Osteoblast (primary cell): ENCODE measurements around the gene GRK1. TPM values are rescaled to one million over a fixed set of nuclear protein-coding genes. Genes with fewer than 3 reads are reported as not detected.
A peak's percentile ranks its signal among the peaks of the same experiment; 100 is the strongest.

Experiments used
- DNase-seq: peaks from one replicate; pipeline ENCODE4 v3.0.0; 2011; ENCODE audit warnings: low spot score, mixed read lengths; ENCODE audit not compliant: insufficient read length; ENCODE audit errors: missing footprints
- H2AFZ ChIP-seq: 2 replicates; pipeline ENCODE4 v1.6.0; 2011; ENCODE audit warnings: mild to moderate bottlenecking, low read length
- H3K27ac ChIP-seq: 2 replicates; pipeline ENCODE4 v1.5.1; 2011; ENCODE audit warnings: mild to moderate bottlenecking, low read depth, low read length, moderate library complexity
- H3K27me3 ChIP-seq: 2 replicates; pipeline ENCODE4 v1.6.0; 2012; ENCODE audit warnings: mild to moderate bottlenecking, control low read depth, inconsistent platforms, low read length, moderate library complexity; ENCODE audit not compliant: insufficient read depth
- H3K36me3 ChIP-seq: 2 replicates; pipeline ENCODE4 v1.5.1; 2011; ENCODE audit warnings: mild to moderate bottlenecking, low read length, control low read depth, moderate library complexity; ENCODE audit not compliant: insufficient read depth
- H3K4me1 ChIP-seq: 2 replicates; pipeline ENCODE4 v1.5.1; 2011; ENCODE audit warnings: mild to moderate bottlenecking, low read length, control low read depth, moderate library complexity; ENCODE audit not compliant: insufficient read depth
- H3K4me2 ChIP-seq: 2 replicates; pipeline ENCODE4 v1.6.0; 2011; ENCODE audit warnings: mild to moderate bottlenecking, low read length; ENCODE audit not compliant: insufficient read depth
- H3K4me3 ChIP-seq: fragments of 200-600 bp; sonication (generic); 3 replicates; pipeline ENCODE4 v1.5.1; 2012; ENCODE audit warnings: mild to moderate bottlenecking, low read length, inconsistent platforms; ENCODE audit not compliant: insufficient read depth
- H3K79me2 ChIP-seq: 2 replicates; pipeline ENCODE4 v1.6.0; 2012; ENCODE audit warnings: mild to moderate bottlenecking, low read length, control low read depth, inconsistent platforms; ENCODE audit not compliant: insufficient read depth
- H3K9me3 ChIP-seq: 2 replicates; pipeline ENCODE4 v1.5.1; 2011; ENCODE audit warnings: low read depth, low read length, control low read depth
- H4K20me1 ChIP-seq: 2 replicates; pipeline ENCODE4 v1.6.0; 2012; ENCODE audit warnings: mild to moderate bottlenecking, low read length, control low read depth; ENCODE audit not compliant: insufficient read depth
- total RNA-seq: library from RNA; depleted of rRNA; stranded (reverse); fragments of >200 nt; gene quantifications from 2 replicates; pipeline ENCODE4 v1.2.3, GENCODE V29; 2012
- TF ChIP-seq, protein P1 (sequence below): IDR thresholded peaks from 2 replicates; pipeline ENCODE4 v1.5.1; 2011; ENCODE audit warnings: mild to moderate bottlenecking, low read depth, low read length, moderate library complexity; ENCODE audit errors: extremely low read depth

GRK1 gene
- total RNA-seq, 1 donor, result not detected

DNA sequence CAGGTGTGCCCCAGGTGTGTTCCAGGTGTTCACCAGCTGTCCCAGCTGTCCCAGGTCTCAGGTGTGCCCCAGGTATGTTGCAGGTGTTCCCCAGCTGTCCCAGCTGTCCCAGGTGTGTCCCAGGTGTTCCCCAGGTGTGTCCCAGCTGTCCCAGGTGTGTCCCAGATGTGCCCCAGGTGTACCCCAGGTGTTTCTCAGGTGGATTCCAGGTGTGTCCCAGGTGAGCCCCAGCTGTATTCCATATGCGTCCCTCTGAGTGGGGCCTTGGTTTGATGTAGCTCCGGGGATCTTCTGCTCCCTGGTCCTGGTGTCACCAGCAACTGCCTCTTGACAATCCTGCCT, 719 bp upstream of the GRK1 start:
- Histone ChIP-seq H3K4me1 (no peaks in the 10 kb centered on the region), H4K20me1 (no peaks in the 10 kb centered on the region), H3K4me2 (no peak overlapping the region), H3K79me2 (no peaks in the 10 kb centered on the region), H3K9me3 (no peaks in the 10 kb centered on the region), H2AFZ (no peak overlapping the region), H3K27me3 (peaks cover 17% of the 10 kb centered on the region), H3K27ac (no peak overlapping the region), H3K36me3 (no peaks in the 10 kb centered on the region), H3K4me3 (no peak overlapping the region)
- TF ChIP-seq, protein P1, sequence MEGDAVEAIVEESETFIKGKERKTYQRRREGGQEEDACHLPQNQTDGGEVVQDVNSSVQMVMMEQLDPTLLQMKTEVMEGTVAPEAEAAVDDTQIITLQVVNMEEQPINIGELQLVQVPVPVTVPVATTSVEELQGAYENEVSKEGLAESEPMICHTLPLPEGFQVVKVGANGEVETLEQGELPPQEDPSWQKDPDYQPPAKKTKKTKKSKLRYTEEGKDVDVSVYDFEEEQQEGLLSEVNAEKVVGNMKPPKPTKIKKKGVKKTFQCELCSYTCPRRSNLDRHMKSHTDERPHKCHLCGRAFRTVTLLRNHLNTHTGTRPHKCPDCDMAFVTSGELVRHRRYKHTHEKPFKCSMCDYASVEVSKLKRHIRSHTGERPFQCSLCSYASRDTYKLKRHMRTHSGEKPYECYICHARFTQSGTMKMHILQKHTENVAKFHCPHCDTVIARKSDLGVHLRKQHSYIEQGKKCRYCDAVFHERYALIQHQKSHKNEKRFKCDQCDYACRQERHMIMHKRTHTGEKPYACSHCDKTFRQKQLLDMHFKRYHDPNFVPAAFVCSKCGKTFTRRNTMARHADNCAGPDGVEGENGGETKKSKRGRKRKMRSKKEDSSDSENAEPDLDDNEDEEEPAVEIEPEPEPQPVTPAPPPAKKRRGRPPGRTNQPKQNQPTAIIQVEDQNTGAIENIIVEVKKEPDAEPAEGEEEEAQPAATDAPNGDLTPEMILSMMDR, result no peak
- peak; percentile 45 for DNase-seq

DNA sequence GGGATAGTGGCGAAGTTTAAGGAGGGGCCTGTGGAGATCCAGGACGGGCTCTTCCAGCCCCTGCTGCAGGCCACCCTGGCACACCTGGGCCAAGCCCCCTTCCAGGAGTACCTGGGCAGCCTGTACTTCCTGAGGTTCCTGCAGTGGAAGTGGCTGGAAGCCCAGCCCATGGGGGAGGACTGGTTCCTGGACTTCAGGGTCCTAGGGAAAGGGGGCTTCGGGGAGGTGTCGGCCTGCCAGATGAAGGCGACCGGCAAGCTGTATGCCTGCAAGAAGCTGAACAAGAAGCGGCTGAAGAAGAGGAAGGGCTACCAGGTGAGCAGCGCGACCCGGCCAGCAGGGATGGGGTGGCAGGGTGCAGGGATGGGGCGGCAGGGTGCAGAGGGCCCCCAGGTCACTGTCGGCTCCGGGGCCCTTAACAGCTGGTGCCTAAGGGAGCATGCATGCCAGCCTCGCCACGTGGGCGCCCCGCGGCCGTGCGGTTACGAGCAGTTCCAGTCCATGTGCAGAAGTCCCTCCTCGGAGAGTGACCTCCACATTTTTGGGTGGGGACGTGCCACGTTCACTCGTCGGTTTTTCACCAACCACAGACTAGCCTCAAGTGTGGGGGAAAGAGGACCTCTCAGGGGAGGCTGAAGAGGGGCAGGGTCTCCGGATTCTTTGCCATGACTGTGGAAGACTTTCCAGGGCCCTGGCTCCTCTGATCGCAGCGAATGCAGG, 912 bp downstream of the GRK1 start:
- Histone ChIP-seq H3K4me1 (no peaks in the 10 kb centered on the region), H3K79me2 (no peaks in the 10 kb centered on the region), H4K20me1 (no peaks in the 10 kb centered on the region), H3K27ac (no peak overlapping the region), H3K4me2 (no peak overlapping the region), H2AFZ (no peak overlapping the region), H3K27me3 (peaks cover 8% of the 10 kb centered on the region), H3K36me3 (no peaks in the 10 kb centered on the region), H3K4me3 (no peak overlapping the region), H3K9me3 (no peaks in the 10 kb centered on the region)
- TF ChIP-seq, protein P1, result no peak
- peak; percentile 71 for DNase-seq

DNA sequence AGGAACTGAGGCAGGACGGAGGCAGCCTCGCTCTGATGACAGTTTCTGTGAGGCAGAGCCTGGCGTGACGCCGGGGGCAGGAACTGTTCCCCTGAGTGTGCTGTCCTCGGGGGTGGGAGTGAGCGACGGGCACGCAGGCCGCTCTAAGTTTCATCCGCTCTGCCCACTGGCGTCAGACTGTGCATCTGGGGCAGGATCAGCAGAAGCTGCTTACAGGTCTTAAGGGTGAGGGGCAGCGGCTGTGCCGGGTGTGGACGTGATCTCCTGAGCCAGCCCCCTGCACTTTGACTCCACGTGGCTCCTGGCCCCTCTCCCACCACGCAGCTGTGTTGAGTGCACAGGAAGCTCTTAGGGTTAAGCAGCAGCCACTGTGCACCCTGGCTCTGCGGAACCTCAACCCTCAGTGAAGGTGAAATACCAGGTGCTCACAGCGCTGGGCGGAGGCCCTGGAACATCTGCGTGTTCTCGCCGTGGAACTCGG, 1.5 kb downstream of the GRK1 start:
- Histone ChIP-seq H3K4me1 (no peaks in the 10 kb centered on the region), H3K4me2 (no peak overlapping the region), H3K27ac (no peak overlapping the region), H3K9me3 (no peaks in the 10 kb centered on the region), H3K4me3 (no peak overlapping the region), H3K27me3 (peaks cover 8% of the 10 kb centered on the region), H3K79me2 (no peaks in the 10 kb centered on the region), H2AFZ (no peak overlapping the region), H3K36me3 (no peaks in the 10 kb centered on the region), H4K20me1 (no peaks in the 10 kb centered on the region)
- DNase-seq, result peak; percentile 43
- TF ChIP-seq, protein P1, result no peak

DNA sequence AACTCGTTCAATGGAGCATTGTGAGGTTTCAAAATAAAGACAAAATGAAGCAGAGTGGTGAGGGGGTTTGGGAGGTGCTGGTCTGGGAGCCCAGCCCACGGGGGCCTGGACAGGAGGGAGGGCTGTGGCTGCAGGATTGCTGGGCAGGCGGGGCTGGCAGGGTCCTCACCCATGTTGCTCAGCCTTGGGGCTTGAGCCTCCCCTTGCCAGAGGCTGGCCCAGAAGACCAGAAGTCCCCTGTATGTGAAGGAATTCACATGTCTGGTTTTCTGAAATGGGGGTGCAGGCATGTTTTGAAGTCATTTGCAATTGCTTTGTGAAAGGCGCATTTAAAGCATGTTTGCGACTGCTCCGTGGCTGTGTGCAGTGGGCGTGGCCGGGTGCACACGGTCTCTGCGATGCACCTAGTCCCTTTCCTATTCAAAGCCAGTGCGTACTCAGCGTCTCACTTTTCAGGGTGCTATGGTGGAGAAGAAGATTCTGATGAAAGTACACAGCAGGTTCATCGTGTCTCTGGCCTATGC, 2.3 kb downstream of the GRK1 start:
- Histone ChIP-seq H4K20me1 (no peaks in the 10 kb centered on the region), H3K79me2 (no peaks in the 10 kb centered on the region)
- peak; percentile 78 for DNase-seq

More for the DNA sequence above, 2.3 kb downstream of the GRK1 start:
- Histone ChIP-seq H3K4me3 (no peak overlapping the region), H2AFZ (no peak overlapping the region), H3K36me3 (no peaks in the 10 kb centered on the region), H3K27ac (no peak overlapping the region), H3K4me2 (no peak overlapping the region), H3K9me3 (no peaks in the 10 kb centered on the region), H3K27me3 (peaks cover 4% of the 10 kb centered on the region), H3K4me1 (no peaks in the 10 kb centered on the region)
- TF ChIP-seq, protein P1, result no peak
